RWPE1 (cell line): Measurements from ENCODE around the gene PGAP3.

Experiments used
- CTCF ChIA-PET: fragments of 350-600 bp; sonication (Branson Sonifier 250); formaldehyde crosslinking; extraction: SDS; loops from one replicate; lab custom pipeline; 2021; lab: Yijun Ruan, JAX
- POLR2A ChIA-PET: fragments of 400-600 bp; formaldehyde crosslinking; extraction: SDS; loops from one replicate; lab custom pipeline; 2020; ENCODE audit warnings: antibody characterized with exemption; ENCODE audit not compliant: low non-redundant PET; lab: Yijun Ruan, JAX
- DNase-seq: peaks from one replicate; pipeline ENCODE4 v3.0.0; 2012; ENCODE audit warnings: low spot score
- H3K27ac ChIP-seq: fragments of 450-650 bp; 2 replicates; pipeline ENCODE4 v1.5.1; 2017
- TF ChIP-seq, protein P1 (sequence below): fragments of 450-650 bp; conservative IDR thresholded peaks from 2 replicates; pipeline ENCODE4 v1.5.1; 2017; ENCODE audit warnings: low read depth, mild to moderate bottlenecking

Gene PGAP3

GRCh38 chr17:39625198-39625785, 62.6 kb downstream of the PGAP3 start:
- DNase-seq = no peak
- POLR2A ChIA-PET = interaction anchor here (0.7 kb wide), 1 partner anchor 63 kb away, joined by 3 read pairs; no protein-coding TSS in a partner anchor
- TF ChIP-seq, protein P1, sequence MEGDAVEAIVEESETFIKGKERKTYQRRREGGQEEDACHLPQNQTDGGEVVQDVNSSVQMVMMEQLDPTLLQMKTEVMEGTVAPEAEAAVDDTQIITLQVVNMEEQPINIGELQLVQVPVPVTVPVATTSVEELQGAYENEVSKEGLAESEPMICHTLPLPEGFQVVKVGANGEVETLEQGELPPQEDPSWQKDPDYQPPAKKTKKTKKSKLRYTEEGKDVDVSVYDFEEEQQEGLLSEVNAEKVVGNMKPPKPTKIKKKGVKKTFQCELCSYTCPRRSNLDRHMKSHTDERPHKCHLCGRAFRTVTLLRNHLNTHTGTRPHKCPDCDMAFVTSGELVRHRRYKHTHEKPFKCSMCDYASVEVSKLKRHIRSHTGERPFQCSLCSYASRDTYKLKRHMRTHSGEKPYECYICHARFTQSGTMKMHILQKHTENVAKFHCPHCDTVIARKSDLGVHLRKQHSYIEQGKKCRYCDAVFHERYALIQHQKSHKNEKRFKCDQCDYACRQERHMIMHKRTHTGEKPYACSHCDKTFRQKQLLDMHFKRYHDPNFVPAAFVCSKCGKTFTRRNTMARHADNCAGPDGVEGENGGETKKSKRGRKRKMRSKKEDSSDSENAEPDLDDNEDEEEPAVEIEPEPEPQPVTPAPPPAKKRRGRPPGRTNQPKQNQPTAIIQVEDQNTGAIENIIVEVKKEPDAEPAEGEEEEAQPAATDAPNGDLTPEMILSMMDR = no peak
- CTCF ChIA-PET = interaction anchor here (0.5 to 5.0 kb wide), 5 partner anchors 8 to 459 kb away, joined by 3 to 66 read pairs (median 4); no protein-coding TSS in a partner anchor
- H3K27ac ChIP-seq = peak overlapping the region; percentile 50

GRCh38 chr17:39624313-39624712, 63.5 kb downstream of the PGAP3 start:
- ChIA-PET CTCF (interaction anchor here (0.7 to 5.0 kb wide), 3 partner anchors 9 to 458 kb away, joined by 4 to 66 read pairs (median 22); no protein-coding TSS in a partner anchor), POLR2A (no interaction called here)
- TF ChIP-seq, protein P1 = no peak
- no peak overlapping the region for H3K27ac ChIP-seq
- no peak for DNase-seq

DNA sequence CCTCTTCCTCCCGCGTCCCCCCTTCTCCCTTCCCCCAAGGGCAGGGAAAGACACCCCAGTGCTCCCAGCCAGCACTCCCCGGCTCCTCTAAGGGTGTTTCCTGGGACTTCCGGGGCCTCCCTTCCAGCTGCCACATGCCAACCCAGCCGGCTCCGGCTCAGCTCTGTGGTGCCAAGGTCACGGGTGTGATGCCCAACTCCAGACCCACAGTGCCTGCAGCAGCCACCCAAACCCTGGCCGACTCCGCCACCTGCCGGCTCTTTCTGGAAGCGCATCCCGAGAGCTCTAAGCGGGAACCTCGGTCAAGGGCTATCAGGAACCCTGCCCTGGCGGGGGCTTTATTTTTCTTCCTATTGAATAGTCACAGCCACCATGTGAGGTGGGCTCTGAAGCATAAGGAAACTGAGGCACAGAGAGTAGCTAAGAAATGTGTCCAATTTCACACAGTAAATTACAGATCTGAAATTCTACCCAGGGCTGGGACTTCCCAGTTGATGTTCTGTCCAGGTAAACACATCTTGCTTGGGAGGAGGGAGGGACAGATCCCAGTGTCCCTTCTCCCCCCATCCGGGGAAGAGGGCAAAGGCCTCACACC, 64.4 kb downstream of the PGAP3 start:
- CTCF ChIA-PET = interaction anchor here (0.6 to 5.0 kb wide), 29 partner anchors 9 to 700 kb away, joined by 3 to 66 read pairs (median 4); partner anchors contain the start of genes ERBB2 and PNMT
- POLR2A ChIA-PET = no interaction called here
- TF ChIP-seq, protein P1 = peak; percentile 93
- peak; percentile 68 for DNase-seq
- no peak overlapping the region for H3K27ac ChIP-seq

DNA sequence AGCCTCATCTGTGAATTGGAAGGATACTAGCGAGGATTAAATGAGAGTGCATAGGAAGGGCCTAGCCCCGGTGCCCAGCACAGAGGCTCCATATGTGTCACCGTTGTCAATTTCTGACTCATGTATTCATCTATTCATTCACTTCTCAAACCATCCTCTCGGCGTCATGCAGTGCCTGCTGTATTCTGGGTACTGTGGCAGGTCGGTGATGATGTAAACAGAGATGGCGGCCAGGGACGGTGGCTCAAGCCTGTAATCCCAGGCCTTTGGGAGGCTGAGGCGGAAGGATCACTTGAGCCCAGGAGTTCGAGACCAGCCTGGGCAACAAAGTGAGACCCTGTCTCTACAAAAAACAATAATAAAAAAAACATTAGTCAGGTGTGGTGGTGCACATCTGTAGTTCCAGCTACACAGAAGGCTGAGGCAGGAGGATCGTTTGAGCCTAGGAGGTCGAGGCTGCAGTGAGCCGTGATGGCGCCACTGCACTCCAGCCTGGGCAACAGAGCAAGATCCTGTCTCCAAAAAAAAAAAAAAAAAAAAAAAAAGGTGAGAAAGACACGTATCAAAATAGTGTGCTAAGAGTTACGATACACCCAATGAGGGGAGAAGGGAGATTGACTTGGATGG, 65.4 kb downstream of the PGAP3 start:
- TF ChIP-seq, protein P1 = no peak
- ChIA-PET POLR2A (no interaction called here), CTCF (interaction anchor here (0.5 to 5.0 kb wide), 23 partner anchors 11 to 418 kb away, joined by 3 to 66 read pairs (median 5); partner anchors contain the start of gene IKZF3)
- H3K27ac ChIP-seq = peak overlapping the region; percentile 23
- DNase-seq = no peak

DNA sequence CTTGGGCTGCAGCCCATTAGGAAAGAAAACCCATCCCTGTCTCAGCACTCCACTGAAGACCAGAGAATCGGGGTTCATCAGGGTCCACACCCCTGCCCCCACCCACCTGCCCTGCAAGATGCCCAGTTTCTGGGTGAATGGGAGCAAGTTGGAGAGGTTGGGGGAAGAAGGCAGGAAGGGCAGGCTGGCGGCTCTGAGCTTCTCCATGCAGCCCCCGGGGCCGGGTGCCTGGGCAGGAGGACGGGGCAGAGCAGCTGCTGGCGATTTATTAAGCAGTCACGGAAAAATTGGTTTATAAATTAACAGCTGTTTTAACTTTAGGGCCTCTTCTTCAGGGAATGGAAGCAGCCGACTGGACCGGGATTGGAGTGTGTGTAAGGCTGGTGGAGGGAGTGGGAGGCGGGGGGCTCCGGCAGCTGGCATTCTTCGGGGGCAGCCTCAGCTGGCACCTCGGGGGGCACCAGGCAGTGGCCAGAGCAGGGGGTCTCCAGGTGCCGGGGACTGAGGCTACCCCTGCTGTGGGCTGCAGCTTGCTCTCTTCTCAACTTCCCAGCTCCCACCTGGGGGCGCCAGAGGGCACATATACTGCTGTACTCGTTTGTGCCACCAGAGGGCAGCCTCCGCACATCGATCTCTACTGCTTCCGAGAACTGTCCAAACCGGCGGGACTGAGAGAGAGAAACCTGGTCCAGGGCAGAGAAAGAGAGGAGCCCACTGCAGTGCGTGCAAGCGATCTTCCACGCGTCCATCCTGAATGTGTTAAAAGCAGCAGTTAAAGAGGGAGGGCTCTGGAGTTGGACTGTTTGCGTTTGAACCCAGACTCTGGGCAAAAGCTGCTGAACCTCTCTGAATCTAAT, 66.1 kb downstream of the PGAP3 start:
- POLR2A ChIA-PET = no interaction called here
- CTCF ChIA-PET = interaction anchor here (0.5 to 5.0 kb wide), 52 partner anchors 10 to 991 kb away, joined by 3 to 66 read pairs (median 4); partner anchors contain the start of genes ERBB2, GSDMB, IKZF3 and PGAP3
- peak; percentile 80 for DNase-seq
- H3K27ac ChIP-seq = peak overlapping the region; percentile 23
- TF ChIP-seq, protein P1 = peak; percentile 98
